Measurements from ENCODE around the gene CLEC17A.

GRCh38 chr19:14576363-14576762 lies 6.5 kb upstream of the CLEC17A start:
- no peak for TF ChIP-seq CTCF (IDR thresholded peaks at IDR 0.05)
- TF ChIP-seq POLR2A (IDR thresholded peaks at IDR 0.05): no peak
- no peak for TF ChIP-seq POLR2AphosphoS5 (IDR thresholded peaks at IDR 0.05)
- no peak for TF ChIP-seq EP300 (IDR thresholded peaks at IDR 0.05)
